MM.1S (cell line): ENCODE measurements around the gene ADAMTS6.

Experiments
- EZH2 ChIP-seq: fragments of 300-600 bp; sonication (generic); optimal IDR thresholded peaks from 2 replicates; pipeline ENCODE3; 2017; ENCODE audit warnings: low read depth, mild to moderate bottlenecking, antibody characterized with exemption, low read length, mixed read lengths
- TF ChIP-seq, protein P1 (sequence below): fragments of 300-600 bp; sonication (generic); IDR thresholded peaks from 2 replicates; pipeline ENCODE4 v1.5.1; 2016; ENCODE audit warnings: antibody characterized with exemption, low read length, mixed read lengths

DNA sequence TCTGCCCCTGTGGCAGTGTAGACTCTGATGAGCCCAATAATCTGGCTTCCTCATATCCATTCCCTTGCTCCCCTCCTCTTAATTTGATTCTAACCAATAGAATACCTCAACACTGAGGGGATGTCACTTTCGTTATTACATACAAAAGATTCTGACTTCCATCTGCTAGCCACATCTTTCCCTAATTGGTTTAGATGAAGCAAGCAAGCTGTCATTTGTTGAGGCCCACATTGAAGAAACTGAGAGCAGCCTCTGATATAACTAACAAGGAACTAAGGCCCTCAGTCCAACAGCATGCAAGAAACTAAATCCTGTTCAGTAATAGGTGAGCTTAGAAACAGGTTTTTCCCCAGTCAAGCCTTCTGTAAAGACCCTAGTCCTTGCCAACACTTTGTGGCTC is 5.8 kb downstream of the ADAMTS6 start:
- TF ChIP-seq, protein P1, sequence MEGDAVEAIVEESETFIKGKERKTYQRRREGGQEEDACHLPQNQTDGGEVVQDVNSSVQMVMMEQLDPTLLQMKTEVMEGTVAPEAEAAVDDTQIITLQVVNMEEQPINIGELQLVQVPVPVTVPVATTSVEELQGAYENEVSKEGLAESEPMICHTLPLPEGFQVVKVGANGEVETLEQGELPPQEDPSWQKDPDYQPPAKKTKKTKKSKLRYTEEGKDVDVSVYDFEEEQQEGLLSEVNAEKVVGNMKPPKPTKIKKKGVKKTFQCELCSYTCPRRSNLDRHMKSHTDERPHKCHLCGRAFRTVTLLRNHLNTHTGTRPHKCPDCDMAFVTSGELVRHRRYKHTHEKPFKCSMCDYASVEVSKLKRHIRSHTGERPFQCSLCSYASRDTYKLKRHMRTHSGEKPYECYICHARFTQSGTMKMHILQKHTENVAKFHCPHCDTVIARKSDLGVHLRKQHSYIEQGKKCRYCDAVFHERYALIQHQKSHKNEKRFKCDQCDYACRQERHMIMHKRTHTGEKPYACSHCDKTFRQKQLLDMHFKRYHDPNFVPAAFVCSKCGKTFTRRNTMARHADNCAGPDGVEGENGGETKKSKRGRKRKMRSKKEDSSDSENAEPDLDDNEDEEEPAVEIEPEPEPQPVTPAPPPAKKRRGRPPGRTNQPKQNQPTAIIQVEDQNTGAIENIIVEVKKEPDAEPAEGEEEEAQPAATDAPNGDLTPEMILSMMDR, result no peak
- TF ChIP-seq EZH2, result no peak
